ENCODE data around the gene LMF1.

DNA sequence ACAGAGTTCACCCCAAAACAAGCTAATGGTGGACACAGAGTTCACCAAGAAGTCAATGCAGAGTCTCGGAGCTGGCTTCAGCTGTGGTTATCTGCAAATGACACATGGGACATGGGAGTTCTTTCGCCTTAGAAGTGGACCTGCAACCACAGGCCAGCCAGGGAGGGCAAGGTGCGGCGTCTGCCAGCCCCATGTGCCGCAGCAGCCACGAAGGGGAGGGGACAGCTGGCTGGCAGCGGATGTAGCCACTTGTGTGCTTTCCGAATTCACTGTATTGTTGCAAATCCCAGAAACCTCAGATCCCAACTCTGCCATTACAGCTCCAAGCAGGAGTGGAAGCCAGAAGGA, 24.8 kb downstream of the LMF1 start:
- TF ChIP-seq, protein P1, sequence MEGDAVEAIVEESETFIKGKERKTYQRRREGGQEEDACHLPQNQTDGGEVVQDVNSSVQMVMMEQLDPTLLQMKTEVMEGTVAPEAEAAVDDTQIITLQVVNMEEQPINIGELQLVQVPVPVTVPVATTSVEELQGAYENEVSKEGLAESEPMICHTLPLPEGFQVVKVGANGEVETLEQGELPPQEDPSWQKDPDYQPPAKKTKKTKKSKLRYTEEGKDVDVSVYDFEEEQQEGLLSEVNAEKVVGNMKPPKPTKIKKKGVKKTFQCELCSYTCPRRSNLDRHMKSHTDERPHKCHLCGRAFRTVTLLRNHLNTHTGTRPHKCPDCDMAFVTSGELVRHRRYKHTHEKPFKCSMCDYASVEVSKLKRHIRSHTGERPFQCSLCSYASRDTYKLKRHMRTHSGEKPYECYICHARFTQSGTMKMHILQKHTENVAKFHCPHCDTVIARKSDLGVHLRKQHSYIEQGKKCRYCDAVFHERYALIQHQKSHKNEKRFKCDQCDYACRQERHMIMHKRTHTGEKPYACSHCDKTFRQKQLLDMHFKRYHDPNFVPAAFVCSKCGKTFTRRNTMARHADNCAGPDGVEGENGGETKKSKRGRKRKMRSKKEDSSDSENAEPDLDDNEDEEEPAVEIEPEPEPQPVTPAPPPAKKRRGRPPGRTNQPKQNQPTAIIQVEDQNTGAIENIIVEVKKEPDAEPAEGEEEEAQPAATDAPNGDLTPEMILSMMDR (IDR thresholded peaks at IDR 0.05): no peak
- TF ChIP-seq ZFX (IDR thresholded peaks at IDR 0.05; ENCODE audit: borderline replicate concordance): no peak
